Stimulated activated CD8-positive, alpha-beta memory T cell treated with anti-CD3 and anti-CD28 coated beads, Interleukin-4, amount 100 ng/mL, for 4 hours (primary cell): ENCODE measurements around the gene BTBD7.
"Not testable (repeated sequence)": the region's sequence is repeated elsewhere in the genome, so short reads cannot be mapped to it uniquely, and the experiment has no call there.

Source experiments
- DNase-seq, 2 donors: peaks; one replicate each; pipeline ENCODE4 v3.0.0-alpha.2; 2020; ENCODE audit warnings: low read depth in 2 of 2, low spot score in 1 of 2

The BTBD7 gene, protein sequence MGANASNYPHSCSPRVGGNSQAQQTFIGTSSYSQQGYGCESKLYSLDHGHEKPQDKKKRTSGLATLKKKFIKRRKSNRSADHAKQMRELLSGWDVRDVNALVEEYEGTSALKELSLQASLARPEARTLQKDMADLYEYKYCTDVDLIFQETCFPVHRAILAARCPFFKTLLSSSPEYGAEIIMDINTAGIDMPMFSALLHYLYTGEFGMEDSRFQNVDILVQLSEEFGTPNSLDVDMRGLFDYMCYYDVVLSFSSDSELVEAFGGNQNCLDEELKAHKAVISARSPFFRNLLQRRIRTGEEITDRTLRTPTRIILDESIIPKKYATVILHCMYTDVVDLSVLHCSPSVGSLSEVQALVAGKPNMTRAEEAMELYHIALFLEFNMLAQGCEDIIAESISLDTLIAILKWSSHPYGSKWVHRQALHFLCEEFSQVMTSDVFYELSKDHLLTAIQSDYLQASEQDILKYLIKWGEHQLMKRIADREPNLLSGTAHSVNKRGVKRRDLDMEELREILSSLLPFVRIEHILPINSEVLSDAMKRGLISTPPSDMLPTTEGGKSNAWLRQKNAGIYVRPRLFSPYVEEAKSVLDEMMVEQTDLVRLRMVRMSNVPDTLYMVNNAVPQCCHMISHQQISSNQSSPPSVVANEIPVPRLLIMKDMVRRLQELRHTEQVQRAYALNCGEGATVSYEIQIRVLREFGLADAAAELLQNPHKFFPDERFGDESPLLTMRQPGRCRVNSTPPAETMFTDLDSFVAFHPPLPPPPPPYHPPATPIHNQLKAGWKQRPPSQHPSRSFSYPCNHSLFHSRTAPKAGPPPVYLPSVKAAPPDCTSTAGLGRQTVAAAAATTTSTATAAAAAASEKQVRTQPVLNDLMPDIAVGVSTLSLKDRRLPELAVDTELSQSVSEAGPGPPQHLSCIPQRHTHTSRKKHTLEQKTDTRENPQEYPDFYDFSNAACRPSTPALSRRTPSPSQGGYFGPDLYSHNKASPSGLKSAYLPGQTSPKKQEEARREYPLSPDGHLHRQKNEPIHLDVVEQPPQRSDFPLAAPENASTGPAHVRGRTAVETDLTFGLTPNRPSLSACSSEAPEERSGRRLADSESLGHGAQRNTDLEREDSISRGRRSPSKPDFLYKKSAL

DNA sequence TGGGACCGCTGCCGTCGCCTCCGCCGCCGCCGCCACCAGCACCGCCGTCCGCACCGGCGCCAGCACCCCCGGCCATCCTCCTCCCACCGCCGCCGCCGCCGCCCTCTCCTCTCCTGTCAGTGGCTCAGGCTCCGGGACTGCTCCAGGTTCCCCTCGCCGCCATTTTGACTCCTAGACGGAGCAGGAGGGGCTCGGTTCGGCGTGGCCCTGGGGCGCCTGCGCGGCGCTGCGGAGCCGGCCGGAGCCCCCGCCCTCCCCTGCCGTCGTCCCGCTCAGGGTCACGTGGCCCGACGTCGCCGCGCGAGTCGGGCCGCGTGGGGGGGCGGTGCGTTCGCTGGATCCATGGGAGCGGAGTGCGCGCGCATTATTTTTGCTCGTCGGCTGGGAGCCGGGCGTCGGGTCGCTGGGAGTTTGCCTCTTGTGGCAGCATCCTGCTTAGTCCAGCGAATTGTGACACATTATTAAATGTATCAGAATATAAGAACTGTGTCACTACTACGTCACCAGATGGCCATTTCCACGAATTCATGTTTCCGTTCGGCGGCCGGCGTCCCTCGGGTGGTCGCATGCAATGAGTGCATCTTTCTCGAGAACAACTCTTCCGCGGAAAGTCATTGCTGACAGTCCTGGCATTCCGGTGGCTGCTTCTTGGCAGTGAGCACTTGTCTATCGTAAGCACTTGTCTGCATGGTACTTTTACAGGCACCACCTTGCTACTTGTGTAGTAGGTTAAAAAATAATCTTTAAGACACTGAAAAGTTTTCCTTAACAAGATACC is at the start of gene BTBD7:
Gene BTBD7, minus strand, starts transcription at position 184 of the 778 bp plus-strand sequence. CDS start 36,985 bp downstream, outside the sequence.
- DNase-seq: peak; percentile 86 to 88

DNA sequence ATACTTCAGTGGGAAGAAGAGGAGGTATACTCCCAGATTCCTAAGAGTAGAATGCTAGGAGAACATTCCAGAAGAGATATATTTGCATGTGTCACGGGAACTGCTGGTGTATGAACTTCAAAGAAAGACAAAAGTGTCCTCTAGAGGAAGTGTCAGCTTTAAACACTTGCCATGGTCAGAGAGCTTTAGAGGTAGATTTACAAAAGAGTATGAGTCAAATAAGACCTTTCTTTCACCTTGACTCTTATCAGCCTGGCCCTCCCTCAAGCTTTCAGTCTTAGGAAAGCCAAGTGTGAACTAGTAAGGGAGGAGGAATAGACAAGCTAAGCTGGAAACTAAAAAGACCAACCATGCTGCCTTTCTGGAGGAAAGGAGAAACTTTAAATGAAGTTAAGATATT is 48.8 kb upstream of the BTBD7 start:
- no peak for DNase-seq

DNA sequence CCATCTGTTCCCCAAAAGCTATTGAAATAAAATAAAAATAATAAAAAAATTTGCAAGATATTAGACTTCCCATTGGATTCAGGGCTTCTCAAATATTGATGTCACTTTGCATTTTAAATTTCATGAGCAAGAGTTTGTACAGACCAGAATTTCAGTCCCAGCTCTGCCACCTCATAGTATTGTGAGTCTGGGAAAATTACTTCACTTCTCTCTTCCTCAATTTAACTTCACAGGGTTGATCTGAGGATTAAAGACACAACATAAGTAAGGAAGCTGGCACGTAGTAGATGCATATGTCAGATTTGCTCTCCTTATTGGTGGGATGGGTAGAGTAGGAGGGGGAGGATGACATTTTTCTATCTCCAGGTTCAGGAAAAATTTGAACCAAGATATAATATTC is 47.0 kb upstream of the BTBD7 start:
- no peak for DNase-seq

DNA sequence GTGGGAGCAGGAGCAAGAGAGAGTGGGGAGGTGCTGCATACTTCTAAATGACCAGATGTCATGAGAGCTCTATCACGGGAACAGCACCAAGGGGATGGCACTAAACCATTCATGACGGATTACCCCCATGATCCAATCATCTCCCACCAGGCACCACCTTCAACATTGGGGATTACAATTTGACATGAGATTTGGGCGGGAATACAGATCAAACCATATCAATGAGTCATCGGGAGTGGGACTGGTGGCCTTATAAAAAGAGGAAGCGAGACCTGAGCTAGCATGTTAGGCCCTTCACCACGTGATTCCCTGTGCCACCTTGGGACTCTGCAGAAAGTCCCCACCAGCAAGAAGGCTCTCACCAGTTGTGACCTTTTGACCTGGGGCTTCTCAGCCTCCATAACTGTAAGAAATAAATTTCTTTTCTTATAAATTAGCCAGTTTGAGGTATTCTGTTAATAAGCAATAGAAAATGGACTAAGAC is 42.9 kb upstream of the BTBD7 start:
- no peak for DNase-seq

DNA sequence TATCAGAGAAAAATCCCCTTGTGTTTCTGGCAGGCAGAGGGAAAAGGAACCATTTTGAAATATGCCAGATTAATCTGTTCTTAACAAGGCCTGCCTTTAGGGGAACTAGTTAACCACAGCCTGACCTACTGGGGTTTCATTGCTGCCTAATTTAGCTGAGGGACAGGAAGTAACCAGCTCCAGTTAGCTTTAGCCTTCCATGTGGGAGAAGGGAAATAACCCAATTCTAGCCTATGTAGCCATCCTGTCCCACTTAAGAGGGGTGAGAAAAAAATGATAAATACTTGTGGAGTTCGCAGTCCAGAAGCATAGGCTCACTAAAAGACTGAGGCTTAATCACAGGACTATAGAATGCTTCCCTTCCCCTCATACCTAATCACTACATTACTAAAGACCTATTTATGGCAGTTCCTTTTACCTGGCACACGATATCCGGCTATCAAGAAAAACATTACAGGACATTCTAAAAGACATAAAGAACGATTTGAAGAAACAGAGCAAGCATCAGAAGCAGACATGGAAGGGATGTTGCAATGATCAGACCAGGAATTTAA is 37.0 kb upstream of the BTBD7 start:
- no peak for DNase-seq

DNA sequence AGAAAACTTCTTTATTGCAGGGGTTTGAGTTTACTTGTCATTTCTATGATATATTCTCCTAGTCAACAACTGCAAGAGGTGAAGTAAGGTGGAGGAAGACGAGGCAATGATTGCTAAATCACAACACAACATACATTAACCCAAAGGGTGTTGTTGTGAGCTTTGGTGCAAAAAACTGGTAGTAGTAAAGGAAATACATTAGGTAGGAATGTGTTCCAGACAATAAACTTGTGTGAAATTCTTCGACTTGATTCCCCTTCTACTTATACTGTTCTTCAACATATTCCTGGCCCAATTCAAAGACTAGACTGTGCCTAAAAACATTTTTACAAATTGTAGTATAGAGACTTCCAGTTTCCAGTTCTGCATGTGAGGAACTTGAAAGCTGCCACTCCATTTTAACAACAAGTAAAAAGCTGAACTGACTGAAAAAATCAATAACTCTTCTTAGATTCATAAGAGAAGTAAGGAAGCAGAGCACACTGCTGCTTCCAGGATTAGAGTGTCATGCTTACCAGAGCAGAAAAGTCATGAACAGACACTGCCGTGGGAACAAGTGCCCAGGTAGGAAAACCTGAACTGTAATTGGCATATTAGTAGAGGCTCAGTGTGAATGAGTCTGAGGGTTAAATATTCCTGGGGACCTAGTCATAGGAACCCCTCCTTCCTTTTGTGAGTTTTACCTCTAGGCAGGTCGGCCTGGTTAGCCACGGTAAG is 36.3 kb upstream of the BTBD7 start:
- DNase-seq: no peak

DNA sequence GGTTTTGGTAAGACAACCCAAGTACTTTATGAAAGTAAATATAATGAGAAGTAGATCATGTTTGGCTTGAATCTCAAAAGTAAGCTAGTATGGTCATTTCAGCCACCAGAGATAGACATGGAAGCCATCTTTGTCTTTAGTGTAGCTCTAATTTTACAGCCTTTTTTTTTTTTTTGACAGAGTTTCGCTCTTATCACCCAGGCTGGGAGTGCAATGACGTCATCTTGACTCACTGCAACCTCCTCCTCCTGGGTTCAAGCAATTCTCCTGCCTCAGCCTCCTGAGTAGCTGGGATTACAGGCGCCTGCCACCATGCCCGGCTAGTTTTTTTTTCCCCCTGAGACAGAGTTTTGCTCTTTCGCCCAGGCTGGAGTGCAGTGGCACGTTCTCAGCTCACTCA is 22.0 kb upstream of the BTBD7 start:
- not testable (repeated sequence) for DNase-seq

DNA sequence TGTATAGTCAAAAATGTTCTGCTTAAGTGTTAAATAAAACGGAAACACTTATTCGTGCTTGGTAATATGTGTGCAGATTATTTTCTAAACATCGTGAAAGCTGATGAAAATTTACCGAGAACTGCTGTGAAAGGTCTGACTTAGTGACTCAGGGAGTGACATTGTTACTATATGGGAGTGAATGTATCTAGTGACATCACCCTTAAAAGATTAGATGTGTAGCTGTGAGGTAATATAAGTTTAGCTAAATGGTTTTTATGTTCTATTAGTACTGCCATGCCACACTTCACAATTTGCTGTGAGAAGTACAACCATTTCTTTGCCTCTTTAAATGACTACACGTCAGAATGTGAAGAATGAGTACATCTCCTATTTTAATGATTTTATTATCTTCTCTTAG is 15.5 kb upstream of the BTBD7 start:
- DNase-seq: no peak

DNA sequence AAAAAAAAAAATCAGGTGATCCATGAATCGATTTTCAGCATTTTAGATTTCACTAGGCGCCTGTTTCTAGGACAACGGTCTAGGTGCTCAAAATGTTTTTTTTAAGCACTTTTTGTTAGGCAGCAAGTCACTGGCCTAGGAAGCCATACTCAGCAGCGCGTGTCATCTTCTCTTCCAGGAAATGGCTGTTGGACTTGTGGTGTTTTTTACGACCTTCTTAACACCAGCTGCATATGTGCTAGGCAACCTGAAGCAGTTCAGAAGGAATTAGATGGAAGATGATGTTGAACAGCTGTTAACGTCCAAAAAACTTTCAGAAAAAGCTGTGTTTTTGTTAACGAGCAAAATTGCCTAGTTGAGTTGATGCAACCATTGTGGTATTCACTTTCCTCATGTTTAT is 15.0 kb upstream of the BTBD7 start:
- DNase-seq: no peak

DNA sequence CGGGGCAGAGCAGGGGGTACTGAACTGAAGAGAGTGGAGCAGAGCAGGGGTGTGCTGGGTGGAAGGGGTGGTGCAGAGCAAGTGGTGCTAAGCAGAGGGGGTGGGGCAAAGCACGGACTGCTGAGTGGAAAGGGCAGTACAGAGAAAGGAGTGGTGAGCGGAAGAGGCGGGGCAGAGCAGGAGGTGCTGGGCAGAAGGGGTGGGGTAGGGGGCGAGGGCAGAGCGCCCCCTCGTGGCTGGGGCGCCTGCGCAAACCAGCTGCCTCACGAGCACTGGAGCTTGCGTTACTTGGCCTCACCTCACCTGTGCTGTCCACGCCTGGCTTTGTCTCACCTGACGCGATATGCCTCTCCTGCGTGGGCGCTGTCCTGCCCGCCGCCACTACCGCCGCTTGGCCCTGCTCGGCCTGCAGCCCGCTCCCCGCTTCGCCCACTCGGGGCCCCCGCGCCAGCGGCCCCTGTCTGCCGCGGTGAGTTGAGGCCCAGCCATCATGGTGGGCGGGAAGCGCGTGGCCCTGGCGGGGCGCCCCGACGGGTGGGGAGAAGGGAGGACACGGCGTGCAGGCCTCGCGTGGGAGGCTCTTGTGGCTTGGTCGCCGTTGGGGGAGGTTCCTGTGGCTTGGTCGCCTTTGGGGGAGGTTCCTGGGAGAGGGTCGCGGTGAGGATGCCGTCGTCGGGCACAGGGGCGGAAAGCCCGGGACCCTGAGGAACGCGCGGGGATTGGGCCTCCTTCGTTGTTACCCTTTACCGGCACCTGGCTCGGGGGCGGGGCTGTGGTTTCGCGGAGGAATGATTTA is 14.3 kb upstream of the BTBD7 start, which contains the start of gene COX8C:
Gene COX8C, plus strand, starts transcription at position 257 of the 796 bp plus-strand sequence. Its CDS starts 87 bp downstream, at position 344.
- DNase-seq: no peak

DNA sequence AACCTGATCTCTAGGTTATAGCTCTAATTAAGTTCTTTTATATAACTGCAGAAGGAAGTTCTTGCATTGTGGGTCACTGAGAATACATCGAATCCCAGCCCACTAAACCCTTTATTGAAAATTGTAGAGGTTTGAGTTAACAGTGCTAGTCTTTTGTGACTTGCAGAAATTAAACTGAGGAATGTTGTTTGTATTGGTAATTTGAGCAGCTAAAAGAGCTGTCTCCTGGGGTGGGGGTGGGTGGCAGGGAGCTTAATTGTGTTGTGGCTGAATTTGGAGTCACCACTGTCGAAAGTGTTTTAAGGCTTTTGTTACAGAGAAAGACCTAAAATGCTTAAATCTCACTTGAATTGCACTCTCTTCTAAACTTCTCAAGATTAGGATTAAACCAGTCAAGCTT is 11.0 kb upstream of the BTBD7 start:
- no peak for DNase-seq

DNA sequence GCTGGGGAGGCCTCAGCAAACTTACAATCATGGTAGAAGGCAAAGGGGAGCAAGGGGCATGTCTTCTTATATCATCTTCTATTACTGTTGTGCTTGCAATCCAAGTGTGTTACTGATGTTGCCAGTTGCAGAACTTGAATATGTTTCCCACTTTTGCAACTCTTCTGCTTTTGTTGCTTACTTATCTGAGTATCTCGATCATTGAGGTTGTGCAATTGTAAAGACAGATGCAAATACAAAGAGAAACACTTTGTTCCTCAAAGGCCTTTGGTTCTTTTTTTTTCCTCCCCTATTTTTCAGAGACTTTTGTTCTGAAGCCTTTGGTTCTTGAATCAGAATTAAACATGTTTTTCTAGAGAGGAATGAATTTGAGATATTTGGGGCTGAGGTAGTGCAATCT is 10.4 kb upstream of the BTBD7 start:
- DNase-seq: no peak

DNA sequence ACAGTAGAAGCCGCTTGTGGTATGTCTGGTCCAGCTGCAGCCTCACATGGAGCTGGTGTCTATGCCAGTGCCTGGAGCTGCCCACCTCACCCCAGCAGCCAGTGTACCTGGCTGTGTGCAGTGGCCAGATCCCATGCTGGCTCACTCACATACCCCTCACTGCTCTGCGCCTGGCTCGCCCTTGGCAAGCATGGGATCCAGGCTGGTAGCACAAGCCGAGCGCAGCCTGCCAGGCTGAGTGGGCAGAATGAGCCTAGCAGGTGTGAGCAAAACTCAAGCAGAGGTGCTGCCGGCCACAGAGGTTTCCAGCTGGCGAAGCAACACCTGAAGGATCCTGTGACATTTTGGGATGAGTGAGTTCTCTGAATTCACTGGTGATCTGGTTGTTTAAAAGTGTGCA is 5.0 kb upstream of the BTBD7 start:
- no peak for DNase-seq

DNA sequence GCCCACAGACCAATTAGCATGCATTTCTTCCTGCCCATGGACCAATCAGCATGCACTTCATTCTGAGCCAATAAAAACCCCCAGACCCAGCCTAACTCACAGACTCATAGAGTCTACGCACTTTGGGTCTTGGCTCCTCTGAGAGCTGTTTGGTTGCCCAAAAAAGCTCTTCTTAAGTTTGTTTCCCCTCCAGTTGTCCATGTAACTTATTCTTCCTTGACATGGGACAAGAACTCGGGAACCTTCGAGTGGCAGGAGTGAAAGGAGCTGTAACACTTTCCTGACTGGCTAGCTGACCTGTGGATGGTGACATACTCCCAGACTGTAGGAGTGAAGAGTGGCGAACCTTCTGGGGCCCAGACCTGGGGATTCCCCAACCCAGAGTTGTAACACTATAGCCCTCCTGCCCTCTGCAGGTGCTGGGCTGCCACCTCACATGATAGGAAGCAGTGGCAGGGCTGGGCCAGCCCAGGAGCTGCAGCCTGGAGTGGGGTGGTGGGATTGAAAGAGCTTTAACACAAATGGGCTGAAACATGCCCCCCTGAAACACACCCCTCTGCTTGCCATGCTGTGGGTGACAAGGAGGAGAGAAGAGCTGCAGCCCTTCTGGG is 4.4 kb upstream of the BTBD7 start:
- DNase-seq: no peak

DNA sequence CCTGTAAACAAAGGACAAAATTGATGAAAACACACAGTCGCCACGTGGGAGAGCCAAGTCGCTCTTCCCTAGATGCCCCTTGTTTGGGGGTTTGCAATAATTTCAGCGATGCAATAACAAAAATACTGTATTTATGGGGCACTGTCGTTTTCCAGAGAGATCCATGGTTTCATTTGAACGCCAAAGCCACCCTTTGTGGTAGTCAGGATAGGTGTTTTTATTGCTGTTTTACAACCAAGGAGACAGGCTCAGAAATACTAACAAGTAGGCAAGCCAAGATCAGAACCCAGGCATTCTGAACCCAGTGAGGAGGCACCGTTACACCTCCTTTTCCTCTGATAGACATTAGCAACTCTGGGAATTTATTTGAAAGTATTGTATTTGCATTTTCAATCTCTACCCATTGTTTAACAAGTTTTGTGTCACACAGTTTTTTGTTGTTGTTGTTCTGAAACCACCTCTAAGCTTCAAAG is 831 bp upstream of the BTBD7 start:
- no peak for DNase-seq

DNA sequence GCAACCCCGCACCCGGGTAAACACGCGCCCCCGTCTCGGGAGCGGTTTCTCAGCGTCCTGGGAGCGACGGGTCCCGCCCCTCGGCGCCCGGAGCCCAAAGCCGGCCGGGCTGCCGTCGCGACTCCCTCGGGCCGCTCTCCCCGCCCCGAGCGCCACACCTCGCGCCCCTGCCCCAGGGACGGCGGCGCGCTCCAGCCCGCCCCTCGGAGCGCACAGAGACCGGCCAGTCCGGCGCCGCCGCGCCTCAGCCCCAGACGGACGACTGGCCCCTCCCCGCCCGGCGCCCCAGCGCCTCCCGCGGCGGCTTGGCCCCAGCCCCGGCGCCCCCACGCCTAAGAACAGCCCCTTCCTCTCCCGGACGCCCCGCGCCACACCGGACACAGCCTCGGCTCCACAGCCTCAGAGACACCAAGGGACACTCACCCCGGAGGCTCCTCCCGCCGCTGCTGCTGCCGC is 411 bp downstream of the BTBD7 start:
- DNase-seq: peak in 1 of 2 donors; percentile 6

DNA sequence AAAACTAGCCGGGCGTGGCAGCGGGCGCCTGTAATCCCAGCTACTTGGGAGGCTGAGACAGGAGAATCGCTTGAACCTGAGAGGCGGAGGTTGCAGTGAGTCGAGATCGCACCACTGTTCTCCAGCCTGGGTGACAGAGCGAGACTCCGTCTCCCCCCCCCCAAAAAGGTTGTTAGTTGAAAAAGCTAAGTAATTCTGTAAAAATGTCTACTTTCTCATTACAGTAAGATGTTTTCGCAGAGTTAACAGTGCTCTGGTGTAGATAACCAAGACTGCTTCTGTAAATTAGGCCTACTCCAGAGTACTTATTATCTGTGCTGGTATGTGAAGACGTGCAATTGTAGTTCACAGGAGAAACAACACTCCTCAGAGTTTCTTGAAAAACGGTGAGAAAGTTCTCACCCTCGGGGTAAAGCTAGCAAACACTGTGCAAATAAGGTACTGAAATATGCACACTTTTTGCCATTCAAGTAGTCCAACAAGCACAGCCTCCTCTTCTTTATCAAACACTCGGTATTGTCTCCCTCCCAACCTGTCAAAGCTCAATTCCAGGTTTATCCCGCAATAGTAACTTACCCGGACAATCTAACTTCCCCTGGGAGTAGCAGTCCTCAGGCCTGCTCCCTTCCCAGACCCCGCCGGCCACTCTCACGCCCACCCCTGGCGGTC is 974 bp downstream of the BTBD7 start:
- no peak for DNase-seq
